GM12878 (cell line): ENCODE results near the gene TTLL10. TPM values are rescaled to one million over a fixed set of nuclear protein-coding genes. Genes with fewer than 3 reads are reported as not detected.
A peak's percentile ranks its signal among the peaks of the same experiment; 100 is the strongest.

Experiments
- ATAC-seq: fragments of 200-7000 bp; cut with Tn5 transposase; 3 replicates; pipeline ENCODE4 v1.9.1; 2020; ENCODE audit warnings: mild to moderate bottlenecking, moderate library complexity
- BruUV-seq: library from RNA; stranded (reverse); fragments of 400-500 nt; replicated peaks from 2 replicates; lab custom pipeline; 2021; lab: Mats Ljungman, UMichigan
- CTCF ChIA-PET: fragments of 300-600 bp; sonication (Branson Sonifier 250); formaldehyde crosslinking; extraction: SDS; loops from one replicate; lab custom pipeline; 2021; ENCODE audit warnings: inconsistent platforms; lab: Yijun Ruan, JAX
- POLR2A ChIA-PET: fragments of 350-600 bp; formaldehyde crosslinking; extraction: SDS; loops from one replicate; lab custom pipeline; 2021; ENCODE audit warnings: inconsistent platforms; lab: Charles Lee
- RAD21 ChIA-PET: fragments of 300-600 bp; sonication (Branson Sonifier 250); formaldehyde crosslinking; loops from one replicate; lab custom pipeline; 2023; ENCODE audit warnings: antibody characterized with exemption; ENCODE audit not compliant: unreplicated experiment; lab: Charles Lee
- SMC1A ChIA-PET: fragments of 300-600 bp; sonication (Branson Sonifier 250); formaldehyde crosslinking; loops from one replicate; lab custom pipeline; 2023; ENCODE audit not compliant: unreplicated experiment, uncharacterized antibody; lab: Charles Lee
- DNase-seq: peaks from one replicate; pipeline ENCODE4 v3.0.0-alpha.2; 2011; ENCODE audit warnings: low read depth, low spot score
- FAIRE-seq: peaks from 3 replicates; lab custom pipeline; 2011; peaks lifted over from hg19 to GRCh38; lab: Jason Lieb, UNC
- H2AFZ ChIP-seq: 2 replicates; pipeline ENCODE4 v1.6.0; 2011; ENCODE audit warnings: low read depth, low read length, control low read depth; ENCODE audit not compliant: control insufficient read depth
- H3K27ac ChIP-seq: 2 replicates; pipeline ENCODE4 v1.5.1; 2011; ENCODE audit warnings: control low read depth; ENCODE audit not compliant: control insufficient read depth, insufficient read depth
- H3K27me3 ChIP-seq, 2 experiments: replicated peaks in 1 of 2; 2 replicates each; pipeline versions ENCODE4 v1.6.0 to v1.6.1; 2011; ENCODE audit warnings: low read length in 1 of 2; ENCODE audit not compliant: control insufficient read depth in 2 of 2, insufficient read depth in 2 of 2
- H3K36me3 ChIP-seq, 2 experiments: 2 replicates each; pipeline ENCODE4 v1.5.1; 2011; ENCODE audit warnings: low read length in 1 of 2; ENCODE audit not compliant: control insufficient read depth in 2 of 2, insufficient read depth in 2 of 2
- H3K4me1 ChIP-seq: 2 replicates; pipeline ENCODE4 v1.6.1; 2011; ENCODE audit warnings: mild to moderate bottlenecking, low read length, moderate library complexity, mixed read lengths; ENCODE audit not compliant: control insufficient read depth, insufficient read depth
- H3K4me2 ChIP-seq: 2 replicates; pipeline ENCODE4 v1.6.0; 2011; ENCODE audit warnings: control low read depth; ENCODE audit not compliant: control insufficient read depth, insufficient read depth
- H3K4me3 ChIP-seq: fragments of 200-600 bp; sonication (generic); 2 replicates; pipeline ENCODE4 v1.5.1; 2016
- H3K79me2 ChIP-seq: 2 replicates; pipeline ENCODE4 v1.6.0; 2011; ENCODE audit warnings: low read length; ENCODE audit not compliant: control insufficient read depth, insufficient read depth
- H3K9ac ChIP-seq: 2 replicates; pipeline ENCODE4 v1.8.0; 2011; ENCODE audit warnings: low read length, control low read depth, mixed read lengths; ENCODE audit not compliant: control insufficient read depth, insufficient read depth
- H3K9me3 ChIP-seq: replicated peaks from 3 replicates; pipeline ENCODE4 v1.5.1; 2011; ENCODE audit warnings: mild to moderate bottlenecking, low read length; ENCODE audit not compliant: control insufficient read depth, insufficient read depth
- H4K20me1 ChIP-seq: 2 replicates; pipeline ENCODE4 v1.6.0; 2011; ENCODE audit not compliant: control insufficient read depth, insufficient read depth
- BCLAF1 ChIP-seq: fragments of 450-650 bp; IDR thresholded peaks from 2 replicates; pipeline ENCODE4 v1.6.1; 2017; ENCODE audit warnings: antibody characterized with exemption, mild to moderate bottlenecking, moderate library complexity
- CEBPZ ChIP-seq: fragments of 150-350 bp; IDR thresholded peaks from 2 replicates; pipeline ENCODE4 v1.6.1; 2016; ENCODE audit warnings: low read depth, low read length
- CHD1 ChIP-seq: IDR thresholded peaks from 2 replicates; pipeline ENCODE4 v1.6.1; 2012; ENCODE audit warnings: low read depth, low read length, improper control_type of control experiment
- HCFC1 ChIP-seq: fragments of 150-350 bp; IDR thresholded peaks from 2 replicates; pipeline ENCODE4 v1.6.1; 2014; ENCODE audit warnings: low read length
- HSF1 ChIP-seq: fragments of 150-350 bp; IDR thresholded peaks from 2 replicates; pipeline ENCODE4 v1.6.1; 2014; ENCODE audit warnings: mild to moderate bottlenecking, low read depth, low read length
- MTA2 ChIP-seq: fragments of 450-650 bp; IDR thresholded peaks from 2 replicates; pipeline ENCODE4 v1.6.1; 2016; ENCODE audit warnings: low read depth, mild to moderate bottlenecking, moderate library complexity
- NR2F1 ChIP-seq: fragments of 450-650 bp; conservative IDR thresholded peaks from 2 replicates; pipeline ENCODE4 v1.6.1; 2017; ENCODE audit warnings: mild to moderate bottlenecking
- PBX3 ChIP-seq: IDR thresholded peaks from 2 replicates; pipeline ENCODE4 v1.6.1; 2011; ENCODE audit warnings: mild to moderate bottlenecking, low read depth, low read length, moderate library complexity; ENCODE audit not compliant: insufficient replicate concordance
- RB1 ChIP-seq: fragments of 450-650 bp; formaldehyde crosslinking; IDR thresholded peaks from 2 replicates; pipeline ENCODE4 v1.6.1; 2017; ENCODE audit warnings: mild to moderate bottlenecking, borderline replicate concordance
- RELB ChIP-seq: fragments of 450-650 bp; IDR thresholded peaks from 2 replicates; pipeline ENCODE4 v1.6.1; 2017; ENCODE audit warnings: low read depth, mild to moderate bottlenecking, moderate library complexity
- TCF3 ChIP-seq: IDR thresholded peaks from 2 replicates; pipeline ENCODE4 v1.6.1; 2012; ENCODE audit warnings: low read depth, mild to moderate bottlenecking, low read length, borderline replicate concordance; ENCODE audit not compliant: insufficient read depth
- YY1 ChIP-seq: IDR thresholded peaks from 2 replicates; pipeline ENCODE4 v1.6.1; 2011; ENCODE audit warnings: low read depth, mild to moderate bottlenecking, low read length
- WGBS: methylation state at CpG from one replicate; pipeline ENCODE4 v1.1.6; 2016; ENCODE audit warnings: low lambda C conversion rate; ENCODE audit not compliant: insufficient replicate concordance, insufficient coverage; ENCODE audit errors: missing lambda C conversion rate; 5-methylcytosine and 5-hydroxymethylcytosine counted together
- in situ Hi-C: fragments of 300-500 bp; cut with MboI; formaldehyde crosslinking; loops from 9 replicates; pipeline ENCODE4 v1.14.3; 2018; ENCODE audit warnings: mixed read lengths
- intact Hi-C: fragments of 100-400 bp; cut with micrococcal nuclease; formaldehyde crosslinking; loops from one replicate; pipeline ENCODE4 v1.14.2; 2022; ENCODE audit not compliant: unreplicated experiment
- polyA plus RNA-seq, 11 experiments: library from polyadenylated mRNA; depleted of rRNA in 4 of 11; unstranded in 6 of 11; stranded (reverse) in 5 of 11; fragments of >200 nt; fragmentation: Nextera tagmentation in 4 of 11; fragmentation: Illumina TruSeq in 1 of 11; extraction: Ambion mirVana in 4 of 11; extraction: Trizol in 1 of 11; gene quantifications; 1 replicate in 1 of 11; 2 replicates in 10 of 11; pipeline versions ENCODE4 v1.2.1 to v1.2.3, GENCODE V29; 2011 to 2016; ENCODE audit warnings: inconsistent platforms in 2 of 11, missing spikeins in 2 of 11, low read depth in 1 of 11
- total RNA-seq, 4 experiments: library from RNA; depleted of rRNA in 3 of 4; stranded (reverse); fragments of >200 nt in 3 of 4; fragmentation: Illumina TruSeq in 1 of 4; extraction: Trizol in 1 of 4; gene quantifications; 2 replicates each; pipeline versions ENCODE4 v1.2.1 to v1.2.3, GENCODE V29; 2013 to 2021

Gene TTLL10
- total and polyA plus RNA-seq, 10 of the 15 experiments (the other 5 are each of a cell fraction or from before 2014, with no cell fraction given), result not detected

GRCh38 chr1:1171161-1171545 lies 2.5 kb upstream of the TTLL10 start:
- 7% methylated on average over 11 of the region's 12 CpGs for WGBS
- H4K20me1 ChIP-seq, result no peaks in the 10 kb centered on the region
- intact Hi-C loops, result no loop called here
- DNase-seq, result no peak
- ChIA-PET POLR2A (interaction anchor here (0.6 to 2.2 kb wide), 7 partner anchors 13 to 61 kb away, joined by 3 to 7 read pairs (median 4); partner anchors contain the start of genes B3GALT6, SDF4 and TNFRSF4), RAD21 (interaction anchor here (0.6 to 2.2 kb wide), 10 partner anchors 13 to 107 kb away, joined by 3 to 8 read pairs (median 4); no protein-coding TSS in a partner anchor), CTCF (interaction anchor here (0.6 to 1.5 kb wide), 7 partner anchors 16 to 130 kb away, joined by 3 to 4 read pairs (median 3); no protein-coding TSS in a partner anchor), SMC1A (interaction anchor here (0.6 to 1.0 kb wide), 4 partner anchors 24 to 195 kb away, joined by 3 to 4 read pairs (median 4); no protein-coding TSS in a partner anchor)
- no peak overlapping the region for H3K27ac ChIP-seq
- H3K79me2 ChIP-seq, result no peaks in the 10 kb centered on the region
- H3K9ac ChIP-seq, result no peak overlapping the region
- H3K4me1 ChIP-seq, result peaks cover 24% of the 10 kb centered on the region
- no TSS peak for BruUV-seq
- no peak overlapping the region for H2AFZ ChIP-seq
- ATAC-seq, result peak; percentile 14
- no peak for FAIRE-seq
- peaks cover 0 to 3% of the 10 kb centered on the region in 2 experiments; a peak in 3 of 4 replicates for H3K27me3 ChIP-seq
- in situ Hi-C loops, result no loop called here
- H3K4me3 ChIP-seq, result no peak overlapping the region
- no peaks in the 10 kb centered on the region for H3K36me3 ChIP-seq
- peak overlapping the region; percentile 50; the same call in 1 of the 2 replicates for H3K4me2 ChIP-seq
- no peaks in the 10 kb centered on the region; the same call in 2 of the 3 replicates for H3K9me3 ChIP-seq
- TF ChIP-seq CHD1 (no peak), RELB (no peak), CEBPZ (no peak), TCF3 (no peak), HSF1 (no peak), HCFC1 (no peak), RB1 (no peak), NR2F1 (no peak), YY1 (no peak), MTA2 (no peak), PBX3 (no peak), BCLAF1 (no peak)
